Fibroblast of villous mesenchyme (primary cell): ENCODE data around the gene ANKDD1A. TPM values are rescaled to one million over a fixed set of nuclear protein-coding genes. Genes with fewer than 3 reads are reported as not detected.

Experiments used
- DNase-seq: peaks from one replicate; pipeline ENCODE4 v3.0.0-alpha.2; 2010; ENCODE audit warnings: low read depth
- H3K4me3 ChIP-seq: 2 replicates; pipeline ENCODE4 v1.5.1; 2011; ENCODE audit warnings: low read depth, mild to moderate bottlenecking, low read length
- total RNA-seq: library from RNA; depleted of rRNA; stranded (reverse); fragments of >200 nt; gene quantifications from 2 replicates; pipeline ENCODE4 v1.2.3, GENCODE V29; 2012
- TF ChIP-seq, protein P1 (sequence below): IDR thresholded peaks from 2 replicates; pipeline ENCODE4 v1.5.1; 2012; ENCODE audit warnings: low read depth, mild to moderate bottlenecking, low read length; ENCODE audit not compliant: insufficient read depth

The ANKDD1A gene
- total RNA-seq, 1 donor, result 3.9 TPM

DNA sequence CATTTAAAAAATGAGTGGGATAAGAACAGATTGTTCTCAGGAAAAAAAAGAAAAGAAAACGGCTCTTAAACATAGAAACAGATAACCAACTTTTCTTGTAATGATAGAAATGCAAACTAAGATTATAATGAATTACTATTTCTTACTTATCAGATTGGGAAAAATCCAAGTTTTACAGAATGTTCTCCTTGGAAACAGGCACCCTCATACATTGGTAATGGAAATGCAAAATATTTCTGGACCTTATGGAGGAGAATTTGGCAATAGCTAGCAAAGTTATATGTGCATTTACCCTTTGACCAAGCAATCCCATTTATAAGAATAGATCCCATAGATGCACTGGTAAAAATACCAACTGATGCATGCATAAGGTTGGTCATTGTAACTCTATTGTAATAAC lies 3.7 kb upstream of the ANKDD1A start:
- TF ChIP-seq, protein P1, sequence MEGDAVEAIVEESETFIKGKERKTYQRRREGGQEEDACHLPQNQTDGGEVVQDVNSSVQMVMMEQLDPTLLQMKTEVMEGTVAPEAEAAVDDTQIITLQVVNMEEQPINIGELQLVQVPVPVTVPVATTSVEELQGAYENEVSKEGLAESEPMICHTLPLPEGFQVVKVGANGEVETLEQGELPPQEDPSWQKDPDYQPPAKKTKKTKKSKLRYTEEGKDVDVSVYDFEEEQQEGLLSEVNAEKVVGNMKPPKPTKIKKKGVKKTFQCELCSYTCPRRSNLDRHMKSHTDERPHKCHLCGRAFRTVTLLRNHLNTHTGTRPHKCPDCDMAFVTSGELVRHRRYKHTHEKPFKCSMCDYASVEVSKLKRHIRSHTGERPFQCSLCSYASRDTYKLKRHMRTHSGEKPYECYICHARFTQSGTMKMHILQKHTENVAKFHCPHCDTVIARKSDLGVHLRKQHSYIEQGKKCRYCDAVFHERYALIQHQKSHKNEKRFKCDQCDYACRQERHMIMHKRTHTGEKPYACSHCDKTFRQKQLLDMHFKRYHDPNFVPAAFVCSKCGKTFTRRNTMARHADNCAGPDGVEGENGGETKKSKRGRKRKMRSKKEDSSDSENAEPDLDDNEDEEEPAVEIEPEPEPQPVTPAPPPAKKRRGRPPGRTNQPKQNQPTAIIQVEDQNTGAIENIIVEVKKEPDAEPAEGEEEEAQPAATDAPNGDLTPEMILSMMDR, result no peak
- DNase-seq, result no peak
- H3K4me3 ChIP-seq, result no peak overlapping the region

DNA sequence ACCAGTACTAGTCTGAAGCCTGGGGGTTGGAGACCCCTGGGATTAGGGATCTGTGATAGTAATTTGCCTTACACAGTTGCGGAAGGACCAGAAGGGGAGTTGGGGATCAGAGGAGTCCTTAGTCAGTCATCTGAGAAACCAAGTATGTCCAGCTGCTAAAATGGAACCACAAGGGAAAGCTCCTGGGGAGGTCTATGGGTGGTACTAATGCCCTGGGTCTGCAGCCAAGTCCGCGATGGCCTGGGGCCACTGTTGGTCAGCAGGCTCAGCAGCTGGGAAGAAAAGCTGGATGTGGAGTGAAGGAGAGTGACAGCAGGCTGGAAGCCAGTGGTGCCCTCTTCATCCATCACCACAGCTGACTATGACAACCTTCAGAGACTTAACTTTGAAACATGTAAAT lies 2.2 kb upstream of the ANKDD1A start:
- no peak overlapping the region for H3K4me3 ChIP-seq
- no peak for DNase-seq
- TF ChIP-seq, protein P1, result no peak

DNA sequence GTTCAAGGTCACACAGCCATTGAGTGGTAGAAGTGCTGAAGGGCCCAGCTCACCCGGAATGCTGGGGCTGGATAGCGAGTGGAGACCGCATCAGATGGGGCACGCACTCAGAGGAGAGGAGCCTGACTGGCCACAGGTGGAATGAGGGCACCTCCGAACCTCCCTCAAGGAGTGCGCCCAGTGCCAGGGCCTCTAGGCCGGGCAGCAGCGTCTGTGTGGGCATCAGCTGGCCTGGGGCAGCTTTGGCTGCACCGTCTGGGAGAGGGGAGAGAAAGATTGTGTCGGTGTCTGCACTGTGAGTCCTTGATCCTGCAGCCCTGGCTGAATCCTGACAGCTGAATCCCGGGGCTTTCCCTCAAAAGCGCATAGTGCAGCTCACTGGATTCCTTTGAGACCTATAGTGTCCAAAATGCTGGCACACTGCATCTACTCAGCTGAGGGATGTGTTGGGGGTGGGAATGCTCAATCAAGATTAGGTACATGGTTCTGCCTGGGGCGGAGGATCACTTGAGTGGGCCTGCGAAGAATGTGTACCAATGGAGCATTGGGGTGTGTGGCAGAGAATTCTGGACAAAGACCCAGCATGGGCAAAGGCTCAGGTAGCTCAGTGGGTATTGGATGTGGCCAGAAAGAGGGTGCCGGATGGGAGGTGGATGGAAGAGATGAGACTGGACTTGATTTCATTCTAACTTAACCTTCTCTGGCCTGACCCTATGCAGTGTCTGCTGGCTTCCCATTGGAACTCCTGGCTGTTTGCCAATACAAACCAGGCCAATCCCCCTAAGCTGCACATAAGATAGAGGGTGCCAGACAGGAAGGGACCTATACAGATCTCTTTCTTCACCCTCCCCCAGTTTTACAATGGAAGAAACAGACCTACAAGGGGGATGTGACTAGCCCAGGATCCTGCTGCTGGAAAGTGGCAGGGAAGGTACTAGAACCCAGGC lies 950 bp downstream of the ANKDD1A start:
- TF ChIP-seq, protein P1, result no peak
- no peak overlapping the region for H3K4me3 ChIP-seq
- no peak for DNase-seq

DNA sequence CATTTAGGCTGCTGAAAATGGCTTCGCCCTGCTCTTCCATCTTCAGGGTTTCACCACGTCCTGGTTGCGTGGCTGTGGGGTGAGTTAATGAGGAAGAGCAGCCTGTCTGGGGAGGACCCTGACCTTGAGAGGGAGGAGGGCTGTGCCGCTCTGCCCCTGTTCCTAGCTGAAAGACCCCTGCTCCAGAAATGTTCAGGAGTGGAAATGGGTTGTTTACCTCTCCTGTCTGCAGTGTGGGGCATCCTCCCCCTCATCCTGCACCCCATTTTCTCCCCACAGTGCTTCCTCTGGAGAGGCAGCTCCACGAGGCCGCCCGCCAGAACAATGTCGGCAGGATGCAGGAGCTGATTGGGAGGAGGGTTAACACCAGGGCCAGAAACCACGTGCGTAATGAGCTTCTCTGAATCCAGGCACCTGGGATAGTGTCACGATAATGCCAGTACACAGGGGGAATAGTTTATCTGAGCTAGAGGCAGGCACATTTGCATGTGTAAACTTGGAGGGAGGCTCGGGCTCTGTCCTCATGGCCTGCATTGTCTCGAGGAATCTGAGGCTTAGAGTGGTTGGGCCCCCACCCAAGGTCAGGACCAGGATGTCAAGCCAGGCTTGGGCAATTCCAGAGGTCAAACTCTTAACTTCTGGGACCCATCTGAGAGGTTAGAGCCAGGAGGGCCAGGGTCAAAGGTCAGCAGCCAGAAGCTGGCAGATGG lies 4.0 kb downstream of the ANKDD1A start:
- no peak overlapping the region for H3K4me3 ChIP-seq
- TF ChIP-seq, protein P1, result no peak
- DNase-seq, result no peak

DNA sequence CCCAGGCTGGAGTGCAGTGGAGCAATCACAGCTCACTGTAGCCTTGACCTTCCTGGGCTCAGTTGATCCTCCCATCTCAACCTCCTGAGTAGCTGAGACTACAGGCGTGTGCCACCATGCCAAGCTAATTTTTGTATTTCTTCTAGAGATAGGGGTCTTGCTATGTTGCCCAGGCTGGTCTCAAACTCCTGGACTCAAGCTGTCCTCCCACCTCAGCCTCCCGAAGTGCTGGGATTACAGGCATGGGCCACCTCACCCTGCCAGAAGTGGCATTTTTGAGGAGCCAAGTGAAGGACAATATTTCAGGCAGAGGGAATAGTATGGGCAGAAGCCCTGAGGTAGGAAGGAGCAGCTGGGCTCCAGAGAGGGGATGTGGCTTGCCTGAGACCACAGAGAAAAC lies 4.7 kb downstream of the ANKDD1A start:
- no peak overlapping the region for H3K4me3 ChIP-seq
- DNase-seq, result no peak
- TF ChIP-seq, protein P1, result no peak

DNA sequence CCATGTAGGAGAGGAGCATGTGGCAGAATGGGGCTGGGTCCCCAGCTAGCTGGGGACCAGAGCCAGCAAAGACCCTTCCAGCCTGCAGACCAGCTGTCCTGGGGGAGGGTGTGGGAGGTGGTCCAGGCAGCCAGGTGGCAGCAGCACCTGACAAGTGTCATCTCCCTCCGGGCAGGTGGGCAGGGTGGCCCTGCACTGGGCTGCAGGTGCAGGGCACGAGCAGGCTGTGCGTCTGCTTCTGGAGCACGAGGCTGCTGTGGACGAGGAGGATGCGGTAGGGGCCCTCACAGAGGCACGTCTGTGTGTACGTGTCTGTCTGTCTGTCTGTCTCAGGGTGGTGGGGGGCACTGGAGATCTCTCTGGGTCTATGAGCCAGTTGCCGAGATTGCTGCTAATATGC lies 5.5 kb downstream of the ANKDD1A start:
- TF ChIP-seq, protein P1, result no peak
- DNase-seq, result no peak
- no peak overlapping the region for H3K4me3 ChIP-seq
